ENCODE data around the gene TMEM115.

TMEM115 gene, protein sequence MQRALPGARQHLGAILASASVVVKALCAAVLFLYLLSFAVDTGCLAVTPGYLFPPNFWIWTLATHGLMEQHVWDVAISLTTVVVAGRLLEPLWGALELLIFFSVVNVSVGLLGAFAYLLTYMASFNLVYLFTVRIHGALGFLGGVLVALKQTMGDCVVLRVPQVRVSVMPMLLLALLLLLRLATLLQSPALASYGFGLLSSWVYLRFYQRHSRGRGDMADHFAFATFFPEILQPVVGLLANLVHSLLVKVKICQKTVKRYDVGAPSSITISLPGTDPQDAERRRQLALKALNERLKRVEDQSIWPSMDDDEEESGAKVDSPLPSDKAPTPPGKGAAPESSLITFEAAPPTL

DNA sequence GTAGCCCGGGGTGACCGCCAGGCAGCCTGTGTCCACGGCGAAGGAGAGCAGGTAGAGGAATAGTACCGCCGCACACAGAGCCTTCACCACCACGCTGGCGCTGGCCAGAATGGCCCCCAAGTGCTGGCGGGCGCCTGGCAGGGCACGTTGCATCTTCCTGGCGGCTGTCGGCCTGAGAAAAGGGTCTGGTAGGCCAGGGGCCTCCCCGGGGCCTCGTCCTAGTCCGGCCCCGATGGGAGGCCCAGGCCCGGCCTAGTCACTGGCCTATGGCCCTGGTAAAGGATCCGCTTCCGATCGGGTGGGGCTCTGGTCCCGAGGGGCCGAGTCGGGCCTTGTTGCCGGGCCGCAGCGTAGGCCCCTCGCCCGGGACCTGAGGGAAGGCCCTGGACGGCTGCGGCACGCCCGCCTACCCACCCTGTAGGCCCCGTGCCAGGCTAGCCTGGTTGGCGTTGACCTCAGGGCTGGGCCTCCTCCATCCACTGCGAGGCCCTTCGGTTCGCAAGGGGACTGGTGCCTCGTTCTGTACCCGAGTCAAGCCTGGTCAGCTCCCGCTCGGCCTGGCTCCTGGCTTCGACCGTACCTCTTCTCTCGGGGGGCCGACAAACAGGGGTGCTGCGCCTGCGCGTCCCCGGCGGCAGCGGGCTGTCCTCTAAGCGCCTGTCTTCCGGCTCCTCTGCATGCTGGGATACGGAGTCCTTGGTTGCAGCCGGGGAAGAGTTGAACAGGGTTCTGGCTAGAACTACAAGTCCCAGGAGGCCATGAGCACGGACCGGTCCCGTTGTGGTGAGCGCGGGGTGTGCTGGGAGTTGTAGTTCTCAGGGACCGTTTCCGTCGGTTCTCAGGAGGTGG, at the start of gene TMEM115:
TMEM115 (minus strand) TSS at position 611 of the 849 bp plus-strand sequence; CDS start at position 153, 458 bp downstream.
- peak; percentile 91 for DNase-seq

GRCh38 chr3:50408443-50408944, 49.2 kb upstream of the TMEM115 start:
- no peak for DNase-seq

DNA sequence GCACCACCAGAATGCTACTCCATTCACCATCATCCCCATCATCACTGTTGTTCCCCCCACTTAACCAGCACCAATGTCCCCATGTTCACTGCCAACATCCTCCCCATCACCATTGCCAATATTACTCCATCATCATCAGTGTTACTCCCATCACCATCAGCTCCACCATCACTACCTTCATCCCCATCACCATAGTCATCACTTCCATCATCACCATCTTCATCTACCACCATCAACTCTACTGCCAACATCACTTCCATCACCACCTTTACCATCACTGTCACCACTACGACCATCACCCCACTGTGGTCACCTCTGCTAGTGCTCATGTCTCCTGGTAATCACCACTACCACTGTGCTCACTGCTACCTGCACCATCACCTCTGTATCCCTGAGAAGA, 47.2 kb upstream of the TMEM115 start:
- no peak for DNase-seq

DNA sequence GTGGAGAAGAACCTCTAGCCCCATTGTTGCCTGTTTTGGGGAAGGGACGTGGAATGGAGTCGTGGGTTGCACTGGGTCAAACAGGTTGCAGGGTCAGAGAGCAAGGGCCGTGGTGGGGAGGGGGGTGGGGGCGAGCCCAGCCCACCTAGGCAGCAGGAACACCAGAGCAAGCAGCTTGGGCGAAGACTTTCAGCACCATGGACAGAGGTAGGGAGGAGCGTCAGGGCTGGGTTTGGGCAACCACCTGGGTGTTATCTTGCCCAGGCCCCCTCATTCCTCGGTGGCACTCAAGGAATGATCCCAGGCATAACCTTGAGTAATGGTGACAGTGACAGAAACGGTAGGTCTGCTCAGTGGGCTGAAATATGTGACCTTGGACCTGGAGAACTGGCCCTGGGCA, 45.9 kb upstream of the TMEM115 start:
- DNase-seq, result no peak

- no peak for DNase-seq
These were observed 42.8 kb upstream of the TMEM115 start for GRCh38 chr3:50401978-50402595.

- DNase-seq, result no peak
These were observed 37.2 kb upstream of the TMEM115 start for GRCh38 chr3:50396502-50396901.

DNA sequence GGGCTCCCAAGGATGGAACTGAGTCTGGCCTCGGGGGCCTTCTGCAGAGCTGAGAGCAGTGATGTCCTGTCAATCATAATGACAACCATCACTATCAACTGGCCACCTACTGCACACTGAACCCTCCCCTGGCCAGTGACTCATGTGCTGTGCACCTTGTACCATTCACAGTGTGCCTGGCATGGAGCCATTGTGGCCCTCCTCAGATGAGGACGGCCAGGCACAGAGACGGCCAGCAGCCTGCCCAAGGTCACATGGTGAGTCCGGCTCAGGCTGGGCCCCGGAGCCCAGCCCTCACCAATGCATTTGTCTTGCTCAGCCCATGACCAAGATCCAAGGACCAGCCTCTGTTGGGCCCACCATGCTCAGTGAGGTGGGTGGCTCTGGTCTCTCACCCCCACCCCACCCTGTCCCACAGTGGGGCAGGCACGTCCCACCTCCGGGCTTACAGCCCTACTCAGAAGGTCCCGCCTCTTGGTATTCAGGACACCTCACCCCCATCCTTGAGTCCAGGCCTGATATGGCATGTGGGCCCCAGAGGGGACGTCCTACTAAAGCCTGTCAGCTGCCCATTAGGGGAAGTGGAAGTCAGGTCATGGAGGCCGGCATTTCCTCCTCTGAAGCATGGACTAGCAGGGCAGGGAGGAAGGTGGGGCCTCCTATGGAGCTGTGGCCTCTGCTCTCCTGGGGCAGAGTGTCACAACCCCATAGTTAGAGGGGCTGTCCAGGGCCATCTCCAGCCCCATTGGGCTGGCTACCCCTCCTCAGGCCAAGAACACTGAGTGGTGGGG, 35.9 kb upstream of the TMEM115 start:
- DNase-seq, result no peak

- DNase-seq, result no peak
These were observed 33.7 kb upstream of the TMEM115 start for GRCh38 chr3:50393061-50393460.

GRCh38 chr3:50392101-50392715, 32.9 kb upstream of the TMEM115 start:
- DNase-seq, result no peak

DNA sequence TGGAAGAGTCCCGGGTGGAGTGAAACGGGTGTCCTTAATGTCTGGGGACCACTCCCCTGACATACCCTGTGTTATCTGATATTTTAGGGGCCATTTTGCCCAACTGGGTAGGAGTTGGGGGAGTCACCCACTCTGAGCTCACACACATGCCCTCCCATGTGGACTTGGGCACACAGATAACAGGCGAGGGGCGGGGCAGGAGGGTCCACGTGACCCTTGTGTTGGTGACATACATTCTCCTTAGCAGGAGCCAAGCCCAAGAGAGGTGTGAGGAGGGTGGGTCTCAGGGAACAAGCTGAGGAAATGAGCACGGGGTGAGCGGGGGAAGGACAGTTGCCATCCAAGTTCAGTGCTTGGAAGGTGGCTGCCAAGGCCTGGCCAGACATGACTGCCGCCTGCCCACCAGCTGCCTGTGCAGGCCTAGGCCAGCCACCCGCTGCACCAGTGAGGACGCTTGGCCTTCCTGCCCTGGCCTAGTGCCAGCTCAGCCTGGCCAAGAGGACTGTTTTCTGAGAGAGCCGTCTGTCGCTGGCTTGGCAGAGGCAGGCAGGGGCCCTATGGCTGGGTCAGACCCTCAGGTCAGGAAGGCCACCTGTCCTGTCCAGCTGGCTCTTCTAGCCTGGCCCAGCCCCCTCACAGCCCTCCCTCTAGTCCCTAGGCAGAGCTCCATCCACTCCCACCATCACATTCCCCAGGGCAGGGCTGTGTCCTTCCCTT, 31.3 kb upstream of the TMEM115 start:
- DNase-seq, result no peak

DNA sequence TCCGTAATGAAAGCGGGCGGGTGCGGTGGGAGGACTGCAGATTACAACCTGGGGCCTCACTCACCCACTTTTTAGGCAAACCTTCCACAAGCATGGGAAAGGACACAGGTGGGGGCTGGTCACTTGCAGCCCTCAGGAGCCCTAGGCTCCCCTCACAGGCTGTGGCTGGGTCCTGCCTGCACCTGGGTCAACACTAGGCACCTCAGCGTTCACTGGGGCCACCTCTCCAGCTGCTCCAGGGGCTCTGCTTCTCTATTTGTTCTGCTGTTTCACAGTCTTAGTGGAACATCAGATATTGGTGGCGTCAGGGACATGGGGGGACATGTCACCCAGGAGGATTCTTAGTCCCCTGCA, 30.1 kb upstream of the TMEM115 start:
- DNase-seq, result no peak

DNA sequence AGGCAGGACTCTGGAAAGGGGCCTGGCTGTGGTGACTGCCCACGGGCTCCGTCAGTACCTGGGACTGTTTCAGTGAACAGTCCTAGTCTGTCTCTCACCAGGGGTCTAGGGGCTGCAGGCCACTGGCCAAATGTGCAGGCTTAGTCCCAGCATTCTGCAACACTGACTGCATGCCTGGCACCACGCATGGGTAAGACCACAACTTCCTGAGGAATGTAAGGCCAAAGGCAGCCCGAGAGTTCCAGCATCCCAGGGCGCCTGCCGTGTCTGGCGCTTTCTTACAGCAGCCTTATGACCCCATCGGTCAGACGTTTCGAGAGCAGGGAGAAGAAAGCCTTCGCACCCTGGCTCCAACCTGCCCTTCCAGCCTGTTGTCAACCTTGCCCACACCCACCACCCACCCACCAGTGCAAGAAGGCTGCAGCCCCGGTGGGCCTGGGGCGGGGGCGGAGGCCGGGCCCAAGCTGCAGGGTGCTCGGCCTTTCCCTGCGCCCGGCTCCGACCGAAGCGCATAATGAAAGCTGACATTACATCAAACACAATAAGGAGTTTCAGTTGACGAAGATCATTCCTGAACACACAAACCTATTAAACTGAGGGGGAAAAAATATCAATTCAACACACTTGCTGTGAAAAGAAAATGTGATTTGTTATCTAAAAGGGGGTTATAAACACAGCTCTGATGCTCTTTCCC, 29.5 kb upstream of the TMEM115 start:
- no peak for DNase-seq

DNA sequence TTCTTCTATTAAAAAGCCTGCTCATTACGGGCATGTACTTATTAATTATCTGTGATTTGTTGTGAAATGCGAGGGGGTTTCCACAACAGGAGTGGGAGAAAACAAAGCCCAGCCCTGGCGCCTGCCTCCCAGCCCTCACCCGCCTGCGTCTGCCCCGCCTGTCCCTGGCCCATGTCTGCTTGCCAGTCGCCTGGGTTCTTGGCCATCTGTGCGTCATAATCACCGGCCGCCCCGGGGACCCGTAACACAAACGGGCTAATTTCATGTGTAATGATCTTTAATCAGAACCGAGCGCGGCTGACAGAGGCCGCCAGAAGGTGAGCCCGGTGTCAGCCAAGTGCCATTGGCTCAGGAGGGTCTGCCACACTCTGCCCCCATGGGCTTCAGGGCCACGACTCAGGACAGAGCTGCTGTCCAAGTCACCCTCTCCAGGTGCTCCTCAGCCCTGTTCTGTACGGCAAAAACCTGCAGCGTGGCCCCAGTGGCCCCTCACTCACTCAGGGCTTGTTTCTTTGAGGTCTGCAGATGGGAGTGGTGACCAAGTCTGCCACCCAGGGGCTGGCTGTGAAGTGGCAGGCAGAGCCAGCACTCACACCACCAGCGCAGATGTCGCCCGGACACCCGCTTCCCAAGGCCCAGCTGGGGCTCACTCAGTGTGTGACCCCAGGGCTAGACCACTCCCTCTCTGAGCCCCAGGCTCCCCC, 28.8 kb upstream of the TMEM115 start:
- no peak for DNase-seq

- no peak for DNase-seq
These were observed 26.4 kb upstream of the TMEM115 start for GRCh38 chr3:50385754-50386153.

- DNase-seq, result no peak
These were observed 24.4 kb upstream of the TMEM115 start for GRCh38 chr3:50383750-50384149.

GRCh38 chr3:50382722-50383121, 23.4 kb upstream of the TMEM115 start:
- DNase-seq, result no peak

DNA sequence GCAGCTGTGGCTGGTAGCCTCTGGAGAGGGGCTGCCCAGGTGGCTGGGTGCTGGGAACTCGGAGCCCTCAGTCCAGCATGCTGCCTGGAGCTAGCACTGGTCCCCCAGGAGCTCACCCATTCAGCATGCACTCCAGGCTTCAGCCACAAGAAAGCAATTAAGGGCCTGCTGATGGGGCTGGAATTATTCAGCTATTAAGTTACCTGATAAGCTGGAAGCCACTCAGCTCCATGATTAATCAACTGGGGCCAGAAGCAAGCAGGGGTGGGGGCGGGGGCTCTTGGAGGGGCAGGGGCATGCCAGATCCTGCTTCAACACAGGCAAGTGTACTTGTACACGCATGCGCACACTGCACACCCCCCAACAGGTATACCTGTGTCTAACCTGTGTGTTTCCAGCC, 22.1 kb upstream of the TMEM115 start:
- DNase-seq, result no peak

GRCh38 chr3:50380405-50381085, 21.2 kb upstream of the TMEM115 start:
- no peak for DNase-seq

- no peak for DNase-seq
These were observed 19.4 kb upstream of the TMEM115 start for GRCh38 chr3:50378757-50379156.

GRCh38 chr3:50378024-50378423, 18.7 kb upstream of the TMEM115 start:
- DNase-seq, result no peak
